Endothelial cell of umbilical vein (primary cell): ENCODE results near the gene GRID2. TPM values are rescaled to one million over a fixed set of nuclear protein-coding genes. Genes with fewer than 3 reads are reported as not detected.

ENCODE experiments used
- BruUV-seq: library from RNA; stranded (reverse); fragments of 400-500 nt; replicated peaks from 2 replicates; lab custom pipeline; 2021; lab: Mats Ljungman, UMichigan
- CTCF ChIA-PET: fragments of 300-600, 350-600 bp; sonication (Branson Sonifier 250); formaldehyde crosslinking; loops from one replicate; lab custom pipeline; 2021; ENCODE audit warnings: antibody characterized with exemption, inconsistent platforms; lab: Charles Lee
- POLR2A ChIA-PET: fragments of 300-600, 350-600 bp; sonication (Branson Sonifier 250); formaldehyde crosslinking; loops from one replicate; lab custom pipeline; 2021; ENCODE audit warnings: antibody characterized with exemption, inconsistent platforms; lab: Charles Lee
- DNase-seq: peaks from one replicate; pipeline ENCODE4 v3.0.0-alpha.2; 2011; ENCODE audit warnings: low read depth, low spot score
- FAIRE-seq: peaks from 2 replicates; lab custom pipeline; 2011; peaks lifted over from hg19 to GRCh38; lab: Jason Lieb, UNC
- H2AFZ ChIP-seq: 2 replicates; pipeline ENCODE4 v1.6.0; 2012; ENCODE audit warnings: low read depth, low read length, control low read depth, inconsistent platforms
- H3K27ac ChIP-seq: 2 replicates; pipeline ENCODE4 v1.5.1; 2011; ENCODE audit warnings: low read depth, mild to moderate bottlenecking, control low read depth, low read length, moderate library complexity; ENCODE audit not compliant: insufficient read depth
- H3K27me3 ChIP-seq, 2 experiments: 2 replicates each; pipeline versions ENCODE4 v1.6.0 to v1.6.1; 2011; ENCODE audit warnings: low read length in 2 of 2, mixed read lengths in 1 of 2; ENCODE audit not compliant: control insufficient read depth in 2 of 2, insufficient read depth in 2 of 2
- H3K36me3 ChIP-seq, 2 experiments: 2 replicates in 1 of 2; 3 replicates in 1 of 2; pipeline ENCODE4 v1.5.1; 2011; ENCODE audit warnings: low read length in 2 of 2, mild to moderate bottlenecking in 1 of 2, moderate library complexity in 1 of 2; ENCODE audit not compliant: control insufficient read depth in 2 of 2, insufficient read depth in 2 of 2; ENCODE audit errors: extremely low read depth in 1 of 2
- H3K4me1 ChIP-seq: 3 replicates; pipeline ENCODE4 v1.5.1; 2011; ENCODE audit warnings: mild to moderate bottlenecking, low read length; ENCODE audit not compliant: control insufficient read depth, insufficient read depth; ENCODE audit errors: extremely low read depth
- H3K4me2 ChIP-seq: 2 replicates; pipeline ENCODE4 v1.6.1; 2011; ENCODE audit warnings: low read length, control low read depth, mixed read lengths; ENCODE audit not compliant: insufficient read depth
- H3K4me3 ChIP-seq, 3 experiments: fragments of 200-600 bp in 1 of 3; sonication (generic), shearing (Covaris generic) in 1 of 3; replicated peaks in 1 of 3; 2 replicates each; pipeline ENCODE4 v1.5.1; 2011 to 2016; ENCODE audit warnings: control low read depth in 3 of 3, low read length in 3 of 3, mild to moderate bottlenecking in 2 of 3, inconsistent platforms in 1 of 3, low read depth in 1 of 3, moderate library complexity in 1 of 3; ENCODE audit not compliant: insufficient read depth in 1 of 3
- H3K79me2 ChIP-seq: 2 replicates; pipeline ENCODE4 v1.6.0; 2012; ENCODE audit warnings: low read length, inconsistent platforms; ENCODE audit not compliant: control insufficient read depth, insufficient read depth
- H3K9ac ChIP-seq: replicated peaks from 2 replicates; pipeline ENCODE3; 2011; ENCODE audit warnings: low read length, control low read depth; ENCODE audit not compliant: insufficient read depth; ENCODE audit errors: extremely low read depth
- H3K9me1 ChIP-seq: replicated peaks from 3 replicates; pipeline ENCODE4 v1.6.0; 2011; ENCODE audit warnings: mild to moderate bottlenecking, low read length; ENCODE audit not compliant: control insufficient read depth, insufficient read depth; ENCODE audit errors: extremely low read depth
- H3K9me3 ChIP-seq: replicated peaks from 2 replicates; pipeline ENCODE4 v1.5.1; 2012; ENCODE audit warnings: low read length, inconsistent platforms; ENCODE audit not compliant: control insufficient read depth, insufficient read depth
- H4K20me1 ChIP-seq: replicated peaks from 2 replicates; pipeline ENCODE3; 2011; ENCODE audit warnings: mild to moderate bottlenecking, low read length; ENCODE audit not compliant: control insufficient read depth, insufficient read depth; ENCODE audit errors: extremely low read depth
- CTCF ChIP-seq, 2 donors: IDR thresholded peaks; 1 replicate in 1 of 2; 2 replicates in 1 of 2; pipeline ENCODE4 v1.5.1; 2011; ENCODE audit warnings: low read length in 2 of 2, mild to moderate bottlenecking in 2 of 2, moderate library complexity in 2 of 2, control low read depth in 1 of 2, inconsistent platforms in 1 of 2, low read depth in 1 of 2; ENCODE audit not compliant: insufficient read depth in 1 of 2; ENCODE audit errors: extremely low read depth in 1 of 2
- EZH2 ChIP-seq: IDR thresholded peaks from 2 replicates; pipeline ENCODE4 v1.6.1; 2012; ENCODE audit warnings: borderline replicate concordance, low read depth, mild to moderate bottlenecking, moderate library complexity, low read length, inconsistent platforms; ENCODE audit not compliant: severe bottlenecking
- FOS ChIP-seq: IDR thresholded peaks from 2 replicates; pipeline ENCODE4 v1.6.1; 2011; ENCODE audit warnings: mild to moderate bottlenecking, low read length, moderate library complexity, borderline replicate concordance; ENCODE audit not compliant: insufficient read depth
- GATA2 ChIP-seq: IDR thresholded peaks from 2 replicates; pipeline ENCODE4 v1.7.0; 2011; ENCODE audit warnings: low read depth, mild to moderate bottlenecking, moderate library complexity, mixed read lengths, low read length; ENCODE audit not compliant: insufficient read length, insufficient read depth
- JUN ChIP-seq: IDR thresholded peaks from 2 replicates; pipeline ENCODE4 v1.6.1; 2011; ENCODE audit warnings: borderline replicate concordance, low read depth; ENCODE audit not compliant: insufficient read length, insufficient read depth
- MAX ChIP-seq: IDR thresholded peaks from 2 replicates; pipeline ENCODE4 v1.6.1; 2011; ENCODE audit not compliant: insufficient read depth, insufficient read length
- MYC ChIP-seq: IDR thresholded peaks from one replicate; pipeline ENCODE4 v1.6.1; 2011; ENCODE audit warnings: mild to moderate bottlenecking, low read depth, low read length
- POLR2A ChIP-seq: IDR thresholded peaks from 2 replicates; pipeline ENCODE4 v1.6.1; 2012; ENCODE audit warnings: low read depth, mild to moderate bottlenecking, control low read depth, low read length
- POLR2AphosphoS5 ChIP-seq: IDR thresholded peaks from 2 replicates; pipeline ENCODE4 v1.6.1; 2012; ENCODE audit warnings: low read depth, mild to moderate bottlenecking, control low read depth, low read length, moderate library complexity; ENCODE audit not compliant: insufficient read depth
- dilution Hi-C: fragments of 300-500 bp; cut with MboI; formaldehyde crosslinking; loops from one replicate; pipeline ENCODE4 v1.15.0; 2019; ENCODE audit warnings: low sequenced_read_pairs; ENCODE audit not compliant: extremely low pct_ligation_motif_present
- intact Hi-C: fragments of 100-400 bp; cut with micrococcal nuclease; formaldehyde crosslinking; loops from one replicate; pipeline ENCODE4 v1.10.0; 2022
- polyA plus RNA-seq, 4 experiments: library from polyadenylated mRNA; depleted of rRNA in 3 of 4; stranded (reverse) in 3 of 4; unstranded in 1 of 4; fragments of >200 nt; gene quantifications; 2 replicates each; pipeline versions ENCODE4 v1.2.1 to v1.2.3, GENCODE V29; 2011 to 2012; ENCODE audit warnings: missing spikeins in 1 of 4
- total RNA-seq: library from RNA; stranded (reverse); gene quantifications from 2 replicates; pipeline ENCODE4 v1.2.3, GENCODE V29; 2021

GRID2 gene
- total and polyA plus RNA-seq, 2 donors (not counting 3 experiments of a cell fraction or from before 2014, with no cell fraction given) = not detected

GRCh38 chr4:92760433-92760832, 456.7 kb downstream of the GRID2 start:
- Histone ChIP-seq H3K9me1 (no peaks in the 10 kb centered on the region), H3K4me1 (no peaks in the 10 kb centered on the region), H3K9me3 (no peaks in the 10 kb centered on the region), H3K36me3 (no peaks in the 10 kb centered on the region), H4K20me1 (no peaks in the 10 kb centered on the region), H3K27ac (no peak overlapping the region), H3K4me2 (no peak overlapping the region), H3K79me2 (no peaks in the 10 kb centered on the region), H3K4me3 (no peak overlapping the region), H2AFZ (no peak overlapping the region), H3K9ac (no peak overlapping the region), H3K27me3 (no peaks in the 10 kb centered on the region)
- FAIRE-seq (no peak), DNase-seq (no peak)
- CTCF ChIA-PET = no interaction called here
- TF ChIP-seq EZH2 = no peak
- TF ChIP-seq GATA2 = no peak
- TF ChIP-seq MYC = no peak
- no TSS peak for BruUV-seq
- dilution Hi-C loops = no loop called here
- POLR2A ChIA-PET = no interaction called here
- intact Hi-C loops = no loop called here

DNA sequence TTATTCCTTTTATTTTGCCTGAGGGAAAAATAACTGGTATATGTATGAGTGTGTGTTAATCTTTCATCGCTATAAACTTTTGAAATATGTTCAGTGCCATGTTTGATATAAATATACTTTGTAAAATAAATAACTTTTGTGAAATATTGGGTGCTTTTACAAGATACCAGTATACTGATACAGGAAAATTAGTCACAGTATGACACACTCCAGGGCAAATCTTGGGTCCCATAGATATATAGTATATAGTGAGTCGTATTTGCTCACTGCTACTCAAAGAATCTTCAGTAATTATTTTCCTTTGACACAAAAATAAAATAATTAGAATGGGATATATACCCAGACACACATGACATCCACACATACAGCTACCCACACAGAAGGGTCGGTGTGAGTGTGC, 472.3 kb downstream of the GRID2 start:
- DNase-seq = no peak

More for the DNA sequence above, 472.3 kb downstream of the GRID2 start:
- Histone ChIP-seq H3K9ac (no peak overlapping the region), H3K79me2 (no peaks in the 10 kb centered on the region), H4K20me1 (no peaks in the 10 kb centered on the region), H3K4me2 (no peak overlapping the region), H2AFZ (no peak overlapping the region), H3K9me3 (no peaks in the 10 kb centered on the region), H3K27me3 (no peaks in the 10 kb centered on the region), H3K9me1 (no peaks in the 10 kb centered on the region), H3K4me3 (no peak overlapping the region), H3K27ac (no peak overlapping the region), H3K36me3 (no peaks in the 10 kb centered on the region), H3K4me1 (no peaks in the 10 kb centered on the region)
- no peak for TF ChIP-seq EZH2
- TF ChIP-seq MAX = no peak
- TF ChIP-seq GATA2 = no peak
- no peak for TF ChIP-seq JUN
- TF ChIP-seq MYC = no peak
- TF ChIP-seq FOS = no peak
- TF ChIP-seq CTCF (IDR thresholded peaks at IDR 0.05; ENCODE audit: extremely low read depth in 1 of 2, insufficient read depth in 1 of 2, low read depth in 1 of 2, low read length in 2 of 2) = no peak
- no peak for TF ChIP-seq POLR2AphosphoS5
- no peak for TF ChIP-seq POLR2A
- intact Hi-C loops = no loop called here
- dilution Hi-C loops = no loop called here
- POLR2A ChIA-PET = no interaction called here
- CTCF ChIA-PET = no interaction called here
- FAIRE-seq = no peak
- BruUV-seq = no TSS peak
